NCI-H1105 (cell line): Measurements from ENCODE around the gene KRTAP2-3.
"Not testable (repeated sequence)": the region's sequence is repeated elsewhere in the genome, so short reads cannot be mapped to it uniquely, and the experiment has no call there.

Source experiments
- DNase-seq: peaks from one replicate; lab custom pipeline; 2025; lab: John Stamatoyannopoulos, UW

KRTAP2-3 gene

DNA sequence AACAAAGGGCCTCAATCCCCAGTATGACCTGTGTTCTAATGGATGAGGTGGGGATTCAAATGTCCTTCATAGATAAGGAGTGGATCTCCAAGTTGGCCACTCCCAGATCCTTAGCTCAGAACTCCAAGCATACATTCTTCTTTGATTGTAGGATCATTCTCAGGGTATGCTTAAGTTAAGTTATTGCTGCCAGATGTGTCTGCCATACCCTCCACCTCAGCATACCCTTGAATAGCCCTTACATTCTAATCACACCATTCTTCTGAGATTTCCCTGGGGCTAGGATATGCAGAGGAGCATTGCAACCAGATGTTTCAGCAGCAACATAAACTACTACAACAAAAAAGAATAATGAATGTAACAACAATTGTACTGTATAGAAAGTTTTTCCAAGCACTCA is 7.4 kb upstream of the KRTAP2-3 start:
- no peak for DNase-seq

DNA sequence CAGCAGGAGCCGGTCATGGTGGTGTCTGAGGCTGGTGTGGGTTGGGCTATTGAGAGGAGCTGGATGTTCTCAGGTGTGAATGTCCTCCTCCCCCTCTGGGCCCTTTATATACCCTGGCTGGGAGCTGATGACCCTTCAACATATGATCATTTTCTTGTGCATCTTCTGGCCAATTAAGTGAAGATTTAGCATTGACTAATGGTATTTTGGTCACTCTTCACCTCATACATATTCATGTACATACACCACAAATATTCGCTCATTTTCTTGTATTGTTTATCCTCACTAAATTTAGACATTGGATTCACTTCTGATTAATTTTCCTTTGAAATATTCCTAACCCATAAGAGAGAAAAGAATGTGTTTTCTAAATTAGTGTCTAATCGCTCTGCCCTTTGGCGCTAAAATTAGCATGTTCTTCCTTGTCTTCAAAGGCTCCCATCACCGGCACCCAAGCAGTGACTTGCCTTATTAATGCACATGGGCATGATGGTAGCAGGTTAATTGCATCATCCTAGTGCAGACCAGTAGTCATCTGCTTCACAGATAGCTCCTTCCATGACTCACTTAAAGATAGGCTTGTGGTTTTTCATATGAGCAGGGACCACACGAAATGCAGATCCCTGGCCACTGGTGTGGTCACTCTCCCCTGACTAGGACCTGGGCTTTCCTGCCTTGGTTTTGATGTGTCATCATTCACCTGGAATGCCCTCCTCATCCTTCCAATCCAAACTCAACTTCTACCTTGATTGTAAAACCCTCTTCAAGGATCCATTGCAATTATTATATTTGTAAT is 6.1 kb upstream of the KRTAP2-3 start, which contains the start of gene KRTAP2-4:
KRTAP2-4 (minus strand) TSS at position 51 of the 796 bp plus-strand sequence; CDS start at position 17, 34 bp downstream.
- no peak for DNase-seq

GRCh38 chr17:41065016-41065689 is 5.2 kb upstream of the KRTAP2-3 start:
- not testable (repeated sequence) for DNase-seq

- no peak for DNase-seq
Observed at GRCh38 chr17:41064301-41064700, 4.4 kb upstream of the KRTAP2-3 start.

DNA sequence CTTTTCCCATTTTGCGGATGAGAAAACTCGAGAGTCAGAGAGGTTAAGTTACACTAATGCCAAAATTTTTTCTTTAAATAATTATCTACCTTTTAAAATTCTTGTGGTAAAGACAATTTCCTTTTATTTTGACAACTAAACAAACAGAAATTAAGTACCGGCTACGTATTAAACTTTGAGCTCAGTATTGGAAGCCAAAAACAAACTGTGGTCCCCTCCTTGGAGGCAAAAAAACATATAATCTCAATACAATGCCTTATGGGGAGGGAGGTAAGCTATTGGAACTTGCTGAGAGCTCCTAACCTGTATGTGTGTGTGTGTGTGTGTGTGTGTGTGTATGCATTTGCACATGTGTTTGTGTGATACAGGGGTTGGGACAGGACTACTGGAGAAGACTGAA is 3.5 kb upstream of the KRTAP2-3 start:
- DNase-seq = no peak

DNA sequence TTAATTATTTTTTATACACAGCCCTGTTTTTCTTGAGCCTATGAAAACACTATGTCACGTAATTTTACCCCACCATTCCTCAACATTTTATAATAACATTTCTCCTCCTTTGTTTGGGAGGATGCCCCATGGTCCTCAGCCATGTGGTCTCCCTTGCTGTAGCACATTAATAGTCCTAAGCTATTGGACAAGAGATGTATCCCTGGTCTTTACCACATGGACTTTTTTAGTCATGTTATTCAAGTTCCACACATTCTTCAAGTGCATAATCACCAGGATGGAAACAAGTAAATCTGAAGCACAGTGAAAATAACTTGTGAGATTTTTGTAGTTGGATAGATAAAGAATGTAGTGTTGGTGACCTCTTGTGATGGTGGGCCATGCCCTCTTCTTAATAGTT is 2.0 kb upstream of the KRTAP2-3 start:
- DNase-seq = no peak

- DNase-seq = not testable (repeated sequence)
Observed at GRCh38 chr17:41059276-41060051, 450 bp downstream of the KRTAP2-3 start.

DNA sequence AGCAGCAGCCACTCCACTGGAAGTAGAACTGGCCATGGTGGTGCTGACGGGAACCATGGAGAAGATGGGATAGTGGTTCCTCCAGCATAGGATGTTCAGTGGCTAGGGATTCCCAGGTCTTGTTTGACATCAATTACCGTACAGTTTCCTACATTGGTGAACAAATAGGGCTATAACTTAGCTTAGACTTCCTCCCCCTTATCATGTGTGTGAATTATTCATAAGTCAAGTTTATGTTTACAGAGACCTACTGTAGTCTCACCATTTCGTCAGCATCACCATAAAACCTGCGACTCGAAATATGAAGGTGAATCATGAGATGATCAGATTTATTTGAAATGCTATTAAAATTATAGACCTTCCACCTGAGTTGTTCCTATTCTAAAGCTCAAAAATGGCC is 1.2 kb downstream of the KRTAP2-3 start:
- no peak for DNase-seq

GRCh38 chr17:41057547-41057946 is 2.4 kb downstream of the KRTAP2-3 start:
- DNase-seq = no peak

GRCh38 chr17:41055130-41055529 is 4.8 kb downstream of the KRTAP2-3 start, which contains the start of gene KRTAP2-2:
Gene KRTAP2-2, minus strand, starts transcription at chr17:41055230. Its CDS starts 19 bp downstream, at chr17:41055211.
- not testable (repeated sequence) for DNase-seq

GRCh38 chr17:41054556-41054955 is 5.4 kb downstream of the KRTAP2-3 start:
- DNase-seq = not testable (repeated sequence)

DNA sequence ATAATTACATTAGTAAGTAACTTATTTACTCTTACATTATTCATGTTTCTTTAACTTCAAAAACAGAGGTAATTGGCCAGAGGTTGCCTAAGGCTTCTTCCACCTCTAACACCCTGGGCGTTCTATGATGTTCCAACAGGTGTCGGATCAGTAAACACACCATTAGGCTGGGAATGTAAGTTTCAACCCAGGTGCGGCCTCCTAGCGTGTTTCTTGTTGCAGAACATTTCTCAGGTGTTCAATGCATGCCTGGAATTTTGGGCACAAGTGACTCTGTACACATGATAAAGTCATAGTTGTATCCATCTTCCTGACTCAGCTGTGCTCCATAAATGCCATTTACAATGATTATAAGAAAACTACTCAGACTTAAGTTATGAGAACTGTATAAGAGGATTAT is 5.9 kb downstream of the KRTAP2-3 start:
- no peak for DNase-seq

DNA sequence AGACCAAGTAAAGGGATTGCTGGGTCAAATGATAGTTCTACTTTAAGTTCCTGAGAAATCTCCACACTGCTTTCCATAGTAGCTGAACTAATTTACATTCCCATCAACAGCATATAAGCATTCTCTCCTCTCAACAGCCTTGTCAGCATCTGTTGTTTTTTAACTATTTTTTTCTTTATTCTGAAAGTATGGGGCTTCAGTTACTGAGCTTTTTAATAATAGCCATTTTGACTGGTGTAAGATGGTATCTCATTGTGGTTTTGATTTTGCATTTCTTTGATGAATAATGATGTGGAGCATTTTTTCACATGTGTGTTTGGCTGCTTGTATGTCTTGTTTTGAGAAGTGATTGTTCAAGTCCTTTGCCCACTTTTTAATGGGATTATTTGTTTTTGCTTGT is 7.3 kb downstream of the KRTAP2-3 start:
- no peak for DNase-seq

DNA sequence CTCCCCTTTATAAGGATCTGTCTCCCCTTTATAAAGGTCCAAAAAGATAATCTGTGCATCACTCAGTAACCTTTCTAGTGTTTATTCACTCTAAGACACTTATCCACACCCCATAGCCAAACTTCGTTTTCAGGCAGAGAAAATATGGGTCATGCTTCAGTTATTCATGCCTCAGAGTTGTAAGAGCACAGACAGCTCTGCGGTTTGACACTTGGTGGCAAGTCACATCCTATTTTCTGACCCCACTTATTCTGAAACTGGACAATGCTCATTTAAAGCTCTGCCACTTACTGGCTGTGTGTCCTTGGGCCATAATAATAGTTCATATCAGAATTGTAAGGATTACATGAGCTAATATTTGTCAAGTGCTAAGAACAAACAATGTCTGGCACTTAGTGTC is 10.8 kb downstream of the KRTAP2-3 start:
- no peak for DNase-seq

DNA sequence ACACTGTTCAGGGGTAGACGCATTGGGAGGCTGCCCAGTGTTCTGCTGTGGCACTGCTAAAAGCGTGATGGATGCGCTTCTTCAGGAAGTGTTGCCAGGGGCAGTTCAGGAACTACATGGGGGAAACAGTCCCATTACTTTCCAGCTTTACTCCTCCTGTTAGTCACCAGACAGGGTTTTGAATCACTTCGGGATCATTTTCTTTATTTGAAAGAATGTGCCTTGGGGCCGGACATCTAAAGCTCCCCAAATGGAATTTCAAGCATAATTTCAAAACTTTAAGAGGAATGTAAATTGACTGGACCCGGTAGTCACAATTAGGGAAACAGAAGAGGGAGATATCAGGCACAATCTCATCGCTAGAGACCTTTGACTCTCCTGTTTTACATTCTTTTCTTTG is 11.5 kb downstream of the KRTAP2-3 start:
- DNase-seq = no peak

DNA sequence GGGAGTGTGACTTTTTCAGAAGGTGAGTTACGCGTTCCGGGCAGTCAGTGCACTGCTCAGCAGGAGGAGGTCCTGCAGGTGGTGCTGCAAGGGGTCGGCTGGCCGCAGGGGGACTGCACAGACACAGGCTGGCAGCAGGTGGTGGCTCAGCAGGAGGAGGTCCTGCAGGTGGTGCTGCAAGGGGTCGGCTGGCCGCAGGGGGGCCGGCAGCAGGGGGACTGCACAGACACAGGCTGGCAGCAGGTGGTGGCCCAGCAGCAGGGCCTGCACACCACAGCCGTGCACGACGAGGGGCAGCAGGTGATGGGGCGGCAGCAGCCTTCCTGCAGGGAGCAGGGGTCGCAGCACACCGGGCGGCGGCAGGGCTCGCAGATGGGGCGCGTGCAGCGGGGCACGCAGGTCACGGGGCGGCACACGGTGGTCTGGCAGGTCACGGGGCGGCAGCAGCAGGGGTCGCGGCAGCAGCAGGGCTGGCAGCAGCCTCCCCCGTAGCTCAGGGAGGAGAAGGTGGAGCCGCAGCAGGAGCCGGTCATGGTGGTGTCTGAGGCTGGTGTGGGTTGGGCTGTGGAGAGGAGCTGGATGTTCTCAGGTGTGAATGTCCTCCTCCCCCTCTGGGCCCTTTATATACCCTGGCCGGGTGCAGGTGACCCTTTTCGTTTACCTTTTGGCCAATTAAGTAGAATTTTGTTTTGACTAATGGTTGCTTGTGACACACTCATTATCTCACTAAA is 13.0 kb downstream of the KRTAP2-3 start, which contains the start of gene KRTAP2-1:
KRTAP2-1 (minus strand) TSS at position 582 of the 731 bp plus-strand sequence; CDS start at position 533, 49 bp downstream.
- DNase-seq = not testable (repeated sequence)

DNA sequence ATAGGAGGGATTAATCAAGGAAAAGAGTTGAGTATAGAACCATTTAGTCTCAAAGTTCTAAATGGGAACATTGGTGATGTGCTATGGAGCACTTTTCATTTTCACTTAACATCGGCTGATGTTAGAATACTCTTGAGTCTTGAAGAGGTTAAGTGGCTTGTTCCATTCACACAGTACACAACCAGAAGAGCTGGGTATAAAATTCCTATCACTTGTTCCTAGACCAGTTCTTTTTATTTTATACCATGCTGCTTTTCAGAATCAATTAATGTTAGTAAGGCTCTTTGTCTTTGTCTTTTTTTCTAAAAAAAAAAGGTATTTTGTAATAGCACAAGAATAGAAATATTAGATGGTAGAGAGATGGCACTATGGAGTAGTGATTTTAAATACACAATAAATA is 17.0 kb downstream of the KRTAP2-3 start:
- no peak for DNase-seq

DNA sequence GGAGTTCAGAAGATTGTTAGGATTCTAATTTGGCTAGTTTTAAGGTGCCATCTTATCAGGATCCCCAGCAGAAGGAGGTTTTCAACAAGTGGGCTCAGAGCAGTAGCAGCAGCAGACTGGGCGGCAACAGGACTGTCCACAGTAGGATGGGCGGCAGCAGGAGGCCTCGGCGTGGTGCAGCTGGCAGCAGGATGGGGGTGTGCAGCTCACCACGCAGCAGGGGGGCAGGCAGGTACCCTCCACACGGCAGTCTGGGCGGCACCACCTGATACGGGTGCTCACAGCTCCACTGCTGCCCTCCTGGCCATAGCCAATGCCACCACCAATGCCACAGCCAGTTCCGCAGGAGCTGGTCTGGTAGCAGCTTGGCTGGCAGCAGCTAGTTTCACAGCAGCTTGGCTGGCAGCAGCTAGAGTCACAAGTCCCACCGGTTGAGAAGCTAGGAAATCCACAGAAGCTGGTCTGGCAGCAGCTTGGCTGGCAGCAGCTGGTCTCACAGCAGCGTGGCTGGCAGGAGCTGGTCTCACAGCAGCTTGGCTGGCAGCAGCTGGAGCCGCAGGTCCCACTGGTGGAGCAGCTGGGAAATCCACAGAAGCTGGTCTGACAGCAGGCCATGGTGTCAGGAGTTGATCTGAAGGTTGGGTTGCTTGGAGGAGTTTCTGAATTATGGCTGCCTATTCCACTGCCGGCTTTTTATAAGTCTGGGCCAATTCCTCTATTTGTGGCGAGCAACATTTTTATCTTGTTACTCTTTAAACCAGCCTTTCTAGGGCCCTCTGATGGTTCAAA is 18.9 kb downstream of the KRTAP2-3 start, which contains the start of gene KRTAP1-1:
KRTAP1-1 (minus strand) TSS at position 668 of the 789 bp plus-strand sequence; CDS start at position 615, 53 bp downstream.
- peak; percentile 41 for DNase-seq

DNA sequence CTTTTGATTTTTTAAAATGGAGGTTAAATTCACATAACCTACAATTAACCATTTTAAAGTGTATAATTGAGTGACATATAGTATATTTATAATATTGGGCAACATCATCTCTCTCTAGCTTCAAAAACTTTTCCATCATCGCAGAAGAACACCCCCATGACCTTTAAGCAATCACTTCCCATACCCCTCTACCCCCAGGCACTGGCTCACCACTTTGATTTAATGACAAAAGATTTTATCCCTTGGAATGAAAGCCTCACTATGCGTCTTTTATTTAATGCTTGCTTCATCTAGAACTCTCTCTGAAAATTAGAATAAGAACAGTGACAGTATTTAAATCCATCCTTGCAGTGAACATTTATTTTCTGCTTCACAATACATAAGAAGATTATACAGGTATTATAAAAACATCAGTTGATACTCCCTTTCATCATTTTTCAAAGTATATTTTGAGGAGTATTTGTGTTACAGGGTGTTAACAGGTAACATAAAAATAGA is 22.0 kb downstream of the KRTAP2-3 start:
- no peak for DNase-seq

DNA sequence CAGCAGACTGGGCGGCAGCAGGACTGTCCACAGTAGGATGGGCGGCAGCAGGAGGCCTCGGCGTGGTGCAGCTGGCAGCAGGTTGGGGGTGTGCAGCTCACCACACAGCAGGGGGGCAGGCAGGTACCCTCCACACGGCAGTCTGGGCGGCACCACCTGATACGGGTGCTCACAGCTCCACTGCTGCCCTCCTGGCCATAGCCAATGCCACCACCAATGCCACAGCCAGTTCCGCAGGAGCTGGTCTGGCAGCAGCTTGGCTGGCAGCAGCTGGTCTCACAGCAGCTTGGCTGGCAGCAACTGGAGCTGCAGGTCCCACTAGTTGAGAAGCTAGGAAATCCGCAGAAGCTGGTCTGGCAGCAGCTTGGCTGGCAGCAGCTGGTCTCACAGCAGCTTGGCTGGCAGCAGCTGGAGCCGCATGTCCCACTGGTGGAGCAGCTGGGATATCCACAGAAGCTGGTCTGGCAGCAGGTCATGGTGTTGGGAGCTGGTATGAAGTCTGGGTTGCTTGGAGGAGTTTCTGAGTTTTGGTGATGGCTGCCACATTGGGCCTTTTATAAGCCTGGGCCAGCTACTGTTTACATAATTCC is 25.5 kb downstream of the KRTAP2-3 start, which contains the start of gene KRTAP1-3:
KRTAP1-3 (minus strand) TSS at position 529 of the 590 bp plus-strand sequence; CDS start at position 476, 53 bp downstream.
- DNase-seq = peak; percentile 34
